GM12874 (cell line): ENCODE measurements around the gene RUNX1.

Experiments
- TF ChIP-seq, protein P1 (sequence below): IDR thresholded peaks from 2 replicates; pipeline ENCODE4 v1.5.1; 2011; ENCODE audit warnings: low read depth, mild to moderate bottlenecking, control low read depth, low read length, moderate library complexity; ENCODE audit not compliant: insufficient read depth

Gene RUNX1

DNA sequence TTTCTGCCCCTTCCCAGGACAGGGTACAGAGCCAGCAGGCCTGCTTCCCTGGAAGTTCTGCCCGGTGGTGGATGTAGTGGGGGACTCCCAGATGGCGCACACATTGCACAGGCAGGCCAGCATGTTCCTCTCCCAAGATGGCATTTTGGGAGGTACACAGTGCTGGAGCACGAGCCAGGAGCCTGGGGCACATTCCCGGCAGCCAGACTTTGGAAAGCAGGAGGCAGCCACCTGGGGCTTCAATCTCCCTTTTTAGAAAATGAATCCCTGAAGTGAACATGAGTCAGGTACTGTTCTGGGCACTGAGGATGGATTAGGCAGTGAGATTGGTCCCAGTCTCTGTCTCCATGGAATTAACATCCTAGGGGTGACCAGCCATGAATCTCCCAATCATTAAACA, 56.9 kb downstream of the RUNX1 start:
- TF ChIP-seq, protein P1, sequence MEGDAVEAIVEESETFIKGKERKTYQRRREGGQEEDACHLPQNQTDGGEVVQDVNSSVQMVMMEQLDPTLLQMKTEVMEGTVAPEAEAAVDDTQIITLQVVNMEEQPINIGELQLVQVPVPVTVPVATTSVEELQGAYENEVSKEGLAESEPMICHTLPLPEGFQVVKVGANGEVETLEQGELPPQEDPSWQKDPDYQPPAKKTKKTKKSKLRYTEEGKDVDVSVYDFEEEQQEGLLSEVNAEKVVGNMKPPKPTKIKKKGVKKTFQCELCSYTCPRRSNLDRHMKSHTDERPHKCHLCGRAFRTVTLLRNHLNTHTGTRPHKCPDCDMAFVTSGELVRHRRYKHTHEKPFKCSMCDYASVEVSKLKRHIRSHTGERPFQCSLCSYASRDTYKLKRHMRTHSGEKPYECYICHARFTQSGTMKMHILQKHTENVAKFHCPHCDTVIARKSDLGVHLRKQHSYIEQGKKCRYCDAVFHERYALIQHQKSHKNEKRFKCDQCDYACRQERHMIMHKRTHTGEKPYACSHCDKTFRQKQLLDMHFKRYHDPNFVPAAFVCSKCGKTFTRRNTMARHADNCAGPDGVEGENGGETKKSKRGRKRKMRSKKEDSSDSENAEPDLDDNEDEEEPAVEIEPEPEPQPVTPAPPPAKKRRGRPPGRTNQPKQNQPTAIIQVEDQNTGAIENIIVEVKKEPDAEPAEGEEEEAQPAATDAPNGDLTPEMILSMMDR: no peak

DNA sequence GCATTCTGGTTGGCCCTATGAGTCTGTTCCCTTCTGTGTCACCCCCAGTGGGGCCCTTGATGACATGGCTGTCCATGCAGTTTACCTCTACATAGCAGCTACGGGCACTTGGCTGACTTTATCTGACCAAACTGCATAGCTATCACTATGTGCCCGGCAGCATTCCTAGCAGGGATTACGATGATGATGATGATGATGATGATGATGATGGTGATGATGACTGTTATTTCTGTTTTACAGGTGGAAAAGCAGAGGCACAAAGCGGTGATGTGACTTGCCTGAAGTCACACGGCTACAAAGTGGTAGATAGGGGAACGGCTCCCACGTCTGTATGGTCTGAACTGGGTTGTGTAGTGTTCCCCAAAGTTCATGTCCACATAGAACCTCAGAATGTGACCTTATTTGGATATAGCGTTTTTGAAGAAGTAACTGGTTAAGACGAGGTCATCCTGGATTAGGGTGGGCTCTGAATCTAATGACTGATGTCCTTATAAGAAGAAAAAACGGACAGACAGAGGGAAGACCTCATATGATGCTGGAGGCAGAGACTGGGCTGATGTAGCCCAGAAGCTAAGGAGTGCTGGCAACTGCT, 57.6 kb downstream of the RUNX1 start:
- TF ChIP-seq, protein P1: no peak

DNA sequence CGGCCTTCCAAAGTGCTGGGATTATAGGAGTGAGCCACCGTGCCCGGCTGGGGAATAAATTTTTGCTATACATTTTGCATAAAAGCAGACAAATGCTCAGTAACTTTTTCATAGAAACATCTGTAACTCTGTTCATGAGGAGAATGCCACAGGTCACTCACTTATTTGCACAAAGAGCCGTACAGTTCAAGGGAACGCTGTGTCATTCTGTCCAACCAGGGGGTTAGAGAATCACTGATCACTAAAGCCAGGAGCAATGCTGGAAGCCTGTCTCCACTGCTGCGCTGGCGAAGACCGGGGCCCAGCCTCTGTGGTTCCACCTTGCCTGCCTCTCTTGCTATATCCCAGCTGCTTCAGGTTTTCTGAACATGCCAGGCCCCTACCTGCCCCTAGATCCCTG, 58.3 kb downstream of the RUNX1 start:
- TF ChIP-seq, protein P1: no peak

DNA sequence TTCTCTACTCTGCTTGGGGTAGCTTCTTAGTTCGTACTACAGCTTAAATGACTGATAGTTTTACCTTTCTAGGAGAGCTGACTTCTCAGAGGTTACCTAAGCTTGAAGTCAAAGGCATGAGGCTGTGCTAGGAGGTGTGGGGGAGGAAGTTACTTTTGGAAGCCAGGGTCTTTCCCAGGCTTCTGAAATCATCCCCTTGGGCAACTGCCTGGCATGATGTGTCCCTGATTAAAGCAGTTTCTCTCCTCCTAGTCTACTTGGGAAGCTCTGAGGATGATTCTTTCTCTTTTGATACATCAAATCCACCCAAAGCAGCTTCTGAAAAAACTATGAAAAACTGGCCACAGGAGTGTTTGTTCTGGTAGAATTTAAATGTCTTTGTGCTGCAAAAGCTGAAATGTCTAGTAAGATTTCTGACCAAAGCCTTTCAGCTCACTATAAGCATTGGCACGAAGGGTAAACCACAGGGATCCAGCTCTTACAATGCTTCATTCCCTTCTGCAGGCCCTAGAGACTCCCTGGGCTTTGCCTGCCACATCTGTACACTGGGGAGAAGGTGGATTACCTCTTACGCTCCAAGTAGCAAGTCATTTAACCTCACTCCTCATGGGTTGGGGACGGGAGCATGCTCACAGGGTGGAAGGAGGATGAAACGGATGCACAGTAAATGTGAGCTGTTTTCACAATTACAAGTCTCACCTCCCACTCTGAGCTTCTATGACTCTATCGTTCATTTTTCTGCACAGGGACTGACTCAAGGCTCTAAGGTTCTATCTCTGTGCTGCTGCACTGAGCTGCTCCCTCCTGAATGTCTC, 59.6 kb downstream of the RUNX1 start:
- TF ChIP-seq, protein P1: no peak

DNA sequence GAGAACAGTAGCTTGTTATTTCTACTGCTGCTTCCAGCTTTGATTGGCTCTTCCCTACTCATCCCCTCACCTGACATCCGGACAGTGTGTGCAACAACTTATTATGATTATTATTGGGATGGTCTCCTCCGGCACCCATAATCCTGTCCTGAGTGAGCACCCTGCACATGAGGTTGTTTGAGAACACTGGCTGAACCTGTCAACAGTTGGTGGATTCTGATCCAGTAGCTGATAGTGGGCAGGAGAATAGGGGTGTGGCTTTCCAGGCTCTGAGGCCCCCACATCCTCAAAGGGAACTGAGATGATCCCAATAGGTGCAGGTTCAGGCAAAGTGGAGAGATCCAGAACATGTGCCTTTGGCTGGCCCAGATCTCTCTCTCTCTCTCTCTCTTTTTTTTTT, 60.5 kb downstream of the RUNX1 start:
- TF ChIP-seq, protein P1: no peak

DNA sequence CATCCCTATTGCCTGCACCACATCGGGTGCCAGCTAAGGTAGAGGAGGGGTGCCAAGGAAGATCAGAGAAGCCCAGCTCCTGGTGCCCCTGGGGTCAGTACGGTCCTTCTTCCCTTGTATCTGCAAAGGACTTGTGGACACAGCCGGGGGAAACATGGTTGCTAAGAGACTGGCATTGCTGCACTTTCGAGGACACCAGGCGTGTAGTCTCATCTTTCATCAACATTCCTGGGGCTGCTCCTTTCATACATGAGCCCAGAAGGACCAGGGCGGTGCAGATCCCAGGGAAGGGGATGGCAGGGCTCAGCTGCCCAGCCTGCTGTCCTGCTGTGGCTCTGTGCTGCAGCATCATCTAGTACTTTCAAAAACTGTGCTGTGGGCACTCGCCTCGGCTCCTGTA, 61.0 kb downstream of the RUNX1 start:
- TF ChIP-seq, protein P1: no peak

DNA sequence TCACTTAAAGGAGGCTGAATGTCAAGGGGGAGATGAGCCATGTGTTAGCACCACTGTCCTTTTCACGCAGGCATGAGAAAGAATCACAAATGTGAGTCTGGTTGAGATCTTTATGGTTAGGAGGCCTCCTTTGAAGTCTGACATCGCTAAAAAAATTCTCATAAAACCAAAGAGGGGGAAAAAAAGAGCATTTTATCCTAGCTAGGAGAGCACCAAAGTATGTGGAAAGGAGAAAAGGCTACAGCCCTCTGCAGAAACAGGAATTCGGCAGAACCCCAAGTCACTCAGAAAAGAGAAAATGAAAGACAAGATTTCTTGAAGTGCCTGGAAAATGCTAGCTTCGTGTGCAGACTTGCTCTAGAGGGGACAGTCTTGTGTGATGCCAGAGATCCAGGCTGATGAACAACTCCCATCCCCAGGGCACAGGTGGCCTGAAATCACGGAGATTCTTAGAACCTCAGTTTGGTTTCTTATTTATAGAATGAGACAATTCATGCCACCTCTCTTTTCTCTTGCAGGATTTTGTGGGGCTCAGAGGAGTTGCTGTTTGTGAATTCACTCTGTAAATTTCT, 61.5 kb downstream of the RUNX1 start:
- TF ChIP-seq, protein P1: no peak
